Measurements from ENCODE around the gene MKNK1.

MKNK1 gene

DNA sequence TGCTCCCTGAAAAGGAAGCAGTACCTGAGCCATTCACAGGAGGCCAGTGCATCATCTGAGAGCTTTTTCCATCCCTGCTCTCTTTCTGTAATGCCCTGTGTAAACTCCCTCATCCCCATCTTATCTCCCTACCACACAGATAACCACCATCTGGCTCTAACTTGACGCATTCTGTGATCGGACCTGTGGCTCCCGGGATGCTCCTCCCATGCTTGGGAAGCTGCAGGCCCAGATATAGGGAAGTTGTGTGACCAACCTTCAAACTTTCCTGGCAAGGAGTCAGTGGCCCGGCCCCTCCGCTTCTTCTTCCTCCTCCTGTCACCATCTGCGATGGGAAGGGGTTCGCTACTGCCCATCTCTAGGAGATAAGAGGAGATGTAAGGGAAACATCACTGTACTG is 21.1 kb downstream of the MKNK1 start:
- H3K27ac ChIP-seq = peak overlapping the region; percentile 92
- H3K4me1 ChIP-seq (ENCODE audit: control insufficient read depth in 1 of 2, insufficient read depth in 1 of 2, low read depth in 1 of 2, low read length in 1 of 2) = peaks cover 86 to 96% of the 10 kb centered on the region in 2 experiments
- TF ChIP-seq, protein P1, sequence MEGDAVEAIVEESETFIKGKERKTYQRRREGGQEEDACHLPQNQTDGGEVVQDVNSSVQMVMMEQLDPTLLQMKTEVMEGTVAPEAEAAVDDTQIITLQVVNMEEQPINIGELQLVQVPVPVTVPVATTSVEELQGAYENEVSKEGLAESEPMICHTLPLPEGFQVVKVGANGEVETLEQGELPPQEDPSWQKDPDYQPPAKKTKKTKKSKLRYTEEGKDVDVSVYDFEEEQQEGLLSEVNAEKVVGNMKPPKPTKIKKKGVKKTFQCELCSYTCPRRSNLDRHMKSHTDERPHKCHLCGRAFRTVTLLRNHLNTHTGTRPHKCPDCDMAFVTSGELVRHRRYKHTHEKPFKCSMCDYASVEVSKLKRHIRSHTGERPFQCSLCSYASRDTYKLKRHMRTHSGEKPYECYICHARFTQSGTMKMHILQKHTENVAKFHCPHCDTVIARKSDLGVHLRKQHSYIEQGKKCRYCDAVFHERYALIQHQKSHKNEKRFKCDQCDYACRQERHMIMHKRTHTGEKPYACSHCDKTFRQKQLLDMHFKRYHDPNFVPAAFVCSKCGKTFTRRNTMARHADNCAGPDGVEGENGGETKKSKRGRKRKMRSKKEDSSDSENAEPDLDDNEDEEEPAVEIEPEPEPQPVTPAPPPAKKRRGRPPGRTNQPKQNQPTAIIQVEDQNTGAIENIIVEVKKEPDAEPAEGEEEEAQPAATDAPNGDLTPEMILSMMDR (IDR thresholded peaks at IDR 0.05) = no peak
- H3K36me3 ChIP-seq = peaks cover 33% of the 10 kb centered on the region
- H3K27me3 ChIP-seq = no peaks in the 10 kb centered on the region
- H3K4me3 ChIP-seq (ENCODE audit: low read depth in 1 of 2, low read length in 1 of 2) = peak overlapping the region; percentile 25 to 35
- H3K9me3 ChIP-seq = no peaks in the 10 kb centered on the region

DNA sequence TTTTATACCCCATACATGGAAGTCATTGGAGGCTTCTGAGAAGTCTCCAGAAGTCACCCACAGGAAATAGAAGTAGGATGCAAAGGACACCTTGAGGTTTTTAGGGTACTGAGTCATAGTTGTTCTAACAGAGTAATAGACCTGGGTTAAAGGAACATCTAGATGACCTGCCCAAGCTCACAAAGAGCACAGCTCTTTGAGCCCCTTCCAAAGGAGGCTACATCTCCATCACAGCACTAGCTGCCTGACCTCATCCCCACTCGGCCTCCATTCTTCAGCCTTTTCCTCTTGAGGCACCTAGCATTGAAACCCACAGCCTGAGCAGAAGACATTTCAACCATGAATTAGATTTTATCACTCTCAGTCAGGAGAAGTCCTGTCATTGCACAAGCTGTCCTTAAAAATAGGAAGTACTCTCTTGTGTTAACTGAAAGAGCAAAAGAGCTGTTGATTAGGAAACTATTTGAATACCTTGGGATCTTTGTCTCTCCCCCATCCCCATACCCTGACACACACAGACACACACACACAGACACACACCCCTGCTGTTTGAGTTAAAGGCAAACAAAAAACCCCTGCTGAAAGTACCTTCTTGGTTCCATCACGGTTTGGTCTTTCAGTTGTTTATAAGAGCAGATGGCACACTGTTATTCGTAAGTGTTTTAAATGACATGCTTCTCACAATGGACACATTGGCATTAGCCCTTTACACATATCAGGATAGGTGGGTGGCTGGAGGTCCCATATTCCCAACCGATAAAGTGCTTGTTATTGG is 22.2 kb downstream of the MKNK1 start:
- Histone ChIP-seq H3K4me1 (ENCODE audit: control insufficient read depth in 1 of 2, insufficient read depth in 1 of 2, low read depth in 1 of 2, low read length in 1 of 2) (peaks cover 76 to 86% of the 10 kb centered on the region in 2 experiments), H3K4me3 (ENCODE audit: low read depth in 1 of 2, low read length in 1 of 2) (peak overlapping the region; percentile 25 to 39), H3K9me3 (no peaks in the 10 kb centered on the region), H3K27me3 (no peaks in the 10 kb centered on the region), H3K27ac (peak overlapping the region; percentile 92), H3K36me3 (peaks cover 44% of the 10 kb centered on the region)
- TF ChIP-seq, protein P1 (IDR thresholded peaks at IDR 0.05) = peak; percentile 5

DNA sequence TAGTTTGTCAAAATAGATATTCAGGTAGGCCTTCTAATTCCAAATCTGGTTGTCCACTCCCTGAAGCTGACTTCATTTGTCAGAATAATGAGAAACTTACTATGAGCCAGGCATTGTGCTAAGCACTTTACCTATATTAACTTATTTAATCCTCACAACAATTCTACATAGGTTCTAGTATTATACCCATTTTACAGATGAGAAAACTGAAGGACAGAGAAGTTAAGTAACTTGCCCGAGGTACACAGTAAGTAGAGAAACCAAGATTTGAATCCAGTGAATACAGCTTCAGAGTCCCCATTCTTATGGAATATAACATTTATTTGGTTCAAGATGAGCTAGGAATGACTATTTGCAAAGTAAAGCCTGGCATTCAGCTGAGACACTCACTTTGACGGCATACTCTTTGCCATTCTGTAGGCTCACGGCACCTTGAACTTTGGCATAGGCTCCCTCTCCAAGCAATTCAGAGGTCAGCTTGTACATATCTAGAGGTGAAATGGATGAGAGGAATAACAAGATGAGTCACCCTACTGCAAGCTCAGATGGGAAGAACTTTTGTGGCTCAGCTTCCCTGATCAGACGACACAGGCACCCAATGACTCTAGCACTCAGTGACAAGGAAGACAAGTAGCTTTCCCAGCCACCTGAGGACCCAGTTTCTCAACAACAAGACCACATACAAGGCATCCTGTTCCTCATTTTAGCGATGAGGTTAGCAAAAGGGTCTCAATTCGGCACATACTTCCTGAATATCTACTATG is 23.7 kb downstream of the MKNK1 start:
- peak overlapping the region; percentile 92 for H3K27ac ChIP-seq
- no peaks in the 10 kb centered on the region for H3K9me3 ChIP-seq
- no peaks in the 10 kb centered on the region for H3K27me3 ChIP-seq
- H3K36me3 ChIP-seq = peaks cover 46% of the 10 kb centered on the region
- H3K4me1 ChIP-seq (ENCODE audit: control insufficient read depth in 1 of 2, insufficient read depth in 1 of 2, low read depth in 1 of 2, low read length in 1 of 2) = peaks cover 61 to 71% of the 10 kb centered on the region in 2 experiments
- TF ChIP-seq, protein P1 (IDR thresholded peaks at IDR 0.05) = no peak
- H3K4me3 ChIP-seq (ENCODE audit: low read depth in 1 of 2, low read length in 1 of 2) = peak overlapping the region; percentile 25 to 39

DNA sequence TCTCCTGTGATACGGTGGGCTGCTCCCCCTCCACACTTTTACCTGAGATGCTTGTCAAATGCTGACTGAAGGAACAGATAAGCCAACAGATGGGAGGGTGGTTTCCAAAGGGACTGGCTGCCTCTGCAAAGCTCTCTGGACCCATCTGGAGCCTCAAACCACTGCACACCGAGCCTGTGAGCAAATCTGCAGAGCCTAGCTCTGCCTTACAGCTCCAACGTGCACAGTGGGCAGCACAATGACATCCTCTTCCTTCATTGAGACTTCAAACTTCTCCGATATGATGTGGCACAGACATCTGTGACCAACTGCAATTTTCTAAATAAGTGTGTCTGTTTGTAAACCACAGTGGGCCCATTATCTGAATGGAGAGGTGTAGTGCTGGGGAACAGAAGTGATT is 26.4 kb downstream of the MKNK1 start:
- peaks cover 45 to 48% of the 10 kb centered on the region in 2 experiments for H3K4me1 ChIP-seq (ENCODE audit: control insufficient read depth in 1 of 2, insufficient read depth in 1 of 2, low read depth in 1 of 2, low read length in 1 of 2)
- TF ChIP-seq, protein P1 (IDR thresholded peaks at IDR 0.05) = no peak
- H3K9me3 ChIP-seq = no peaks in the 10 kb centered on the region
- peaks cover 66% of the 10 kb centered on the region for H3K36me3 ChIP-seq
- peak overlapping the region; percentile 35 for H3K27ac ChIP-seq
- no peak overlapping the region for H3K4me3 ChIP-seq (ENCODE audit: low read depth in 1 of 2, low read length in 1 of 2)
- no peaks in the 10 kb centered on the region for H3K27me3 ChIP-seq

DNA sequence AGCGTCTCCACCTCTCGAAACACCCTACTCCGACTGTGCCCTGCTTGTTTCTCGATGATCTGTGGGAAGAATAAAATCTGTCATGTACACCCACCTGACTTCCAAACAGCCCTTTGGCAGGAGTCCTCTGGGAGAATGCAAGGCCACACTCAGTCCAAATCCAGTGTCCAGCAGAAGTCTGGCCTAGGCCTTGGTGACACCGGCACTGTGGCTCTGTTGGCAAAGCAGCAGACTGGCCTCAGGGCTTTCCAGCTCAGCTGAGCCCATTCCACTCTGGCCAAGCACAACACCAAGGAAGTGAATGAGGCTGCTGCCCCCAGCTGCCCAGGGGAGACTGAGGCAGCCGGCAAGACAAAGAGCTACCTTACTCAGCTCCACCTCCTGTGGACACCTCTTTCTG is 27.5 kb downstream of the MKNK1 start:
- H3K4me1 ChIP-seq (ENCODE audit: control insufficient read depth in 1 of 2, insufficient read depth in 1 of 2, low read depth in 1 of 2, low read length in 1 of 2) = peaks cover 34 to 37% of the 10 kb centered on the region in 2 experiments
- peaks cover 76% of the 10 kb centered on the region for H3K36me3 ChIP-seq
- no peak overlapping the region for H3K4me3 ChIP-seq (ENCODE audit: low read depth in 1 of 2, low read length in 1 of 2)
- no peak overlapping the region for H3K27ac ChIP-seq
- H3K9me3 ChIP-seq = no peaks in the 10 kb centered on the region
- H3K27me3 ChIP-seq = no peaks in the 10 kb centered on the region
- TF ChIP-seq, protein P1 (IDR thresholded peaks at IDR 0.05) = no peak
